Epithelial cell of esophagus (primary cell): ENCODE results near the gene CD80.
"Not testable (repeated sequence)": the region's sequence is repeated elsewhere in the genome, so short reads cannot be mapped to it uniquely, and the experiment has no call there.

Experiments used
- DNase-seq: peaks from one replicate; pipeline ENCODE4 v3.0.0; 2010; ENCODE audit warnings: low read depth
- H3K4me3 ChIP-seq: 2 replicates; pipeline ENCODE4 v1.5.1; 2011; ENCODE audit warnings: mild to moderate bottlenecking, low read length, control low read depth
- CTCF ChIP-seq: IDR thresholded peaks from 2 replicates; pipeline ENCODE4 v1.5.1; 2011; ENCODE audit warnings: low read depth, mild to moderate bottlenecking, low read length, control low read depth, inconsistent platforms; ENCODE audit not compliant: insufficient read depth; ENCODE audit errors: missing control alignments

The CD80 gene

GRCh38 chr3:119570229-119570628 lies 10.8 kb upstream of the CD80 start:
- H3K4me3 ChIP-seq = no peak overlapping the region
- TF ChIP-seq CTCF = no peak
- no peak for DNase-seq

GRCh38 chr3:119569156-119569555 lies 9.7 kb upstream of the CD80 start:
- TF ChIP-seq CTCF = no peak
- H3K4me3 ChIP-seq = no peak overlapping the region
- DNase-seq = no peak

GRCh38 chr3:119563334-119563733 lies 3.9 kb upstream of the CD80 start:
- DNase-seq = not testable (repeated sequence)

GRCh38 chr3:119562307-119562961 lies 3.0 kb upstream of the CD80 start:
- DNase-seq = no peak
- no peak for TF ChIP-seq CTCF
- H3K4me3 ChIP-seq = no peak overlapping the region

More at GRCh38 chr3:119563334-119563733, 3.9 kb upstream of the CD80 start:
- not testable (repeated sequence) for H3K4me3 ChIP-seq

GRCh38 chr3:119560160-119560559 lies 746 bp upstream of the CD80 start:
- DNase-seq = no peak
- no peak for TF ChIP-seq CTCF
- no peak overlapping the region for H3K4me3 ChIP-seq

GRCh38 chr3:119558626-119559317 lies 642 bp downstream of the CD80 start:
- H3K4me3 ChIP-seq = no peak overlapping the region
- DNase-seq = no peak
- TF ChIP-seq CTCF = no peak

GRCh38 chr3:119557877-119558269 lies 1.5 kb downstream of the CD80 start:
- TF ChIP-seq CTCF = no peak
- H3K4me3 ChIP-seq = no peak overlapping the region
- DNase-seq = no peak
